Bronchial epithelial cell (primary cell): ENCODE results near the gene PARD6A. TPM values are rescaled to one million over a fixed set of nuclear protein-coding genes. Genes with fewer than 3 reads are reported as not detected.

Experiments used
- DNase-seq: peaks from one replicate; pipeline ENCODE4 v3.0.0-alpha.2; 2010; ENCODE audit warnings: low read depth
- FAIRE-seq: peaks from 2 replicates; lab custom pipeline; 2011; peaks lifted over from hg19 to GRCh38; lab: Jason Lieb, UNC
- H3K27me3 ChIP-seq: 2 replicates; pipeline ENCODE4 v1.5.1; 2011; ENCODE audit warnings: low read length; ENCODE audit not compliant: control insufficient read depth, insufficient read depth
- H3K36me3 ChIP-seq: 2 replicates; pipeline ENCODE4 v1.5.1; 2011; ENCODE audit warnings: low read length; ENCODE audit not compliant: control insufficient read depth, insufficient read depth
- H3K4me3 ChIP-seq: 2 replicates; pipeline ENCODE4 v1.5.1; 2011; ENCODE audit warnings: mild to moderate bottlenecking, low read depth, low read length, control low read depth
- CTCF ChIP-seq: IDR thresholded peaks from 2 replicates; pipeline ENCODE4 v1.5.1; 2011; ENCODE audit warnings: mild to moderate bottlenecking, moderate library complexity, low read length, control low read depth, inconsistent platforms; ENCODE audit not compliant: insufficient read depth, severe bottlenecking
- total RNA-seq: library from RNA; depleted of rRNA; stranded (reverse); fragments of >200 nt; gene quantifications from 2 replicates; pipeline ENCODE4 v1.2.1, GENCODE V29; 2014

PARD6A gene
- total RNA-seq, 1 donor from 2014 or later = 2.6 TPM

DNA sequence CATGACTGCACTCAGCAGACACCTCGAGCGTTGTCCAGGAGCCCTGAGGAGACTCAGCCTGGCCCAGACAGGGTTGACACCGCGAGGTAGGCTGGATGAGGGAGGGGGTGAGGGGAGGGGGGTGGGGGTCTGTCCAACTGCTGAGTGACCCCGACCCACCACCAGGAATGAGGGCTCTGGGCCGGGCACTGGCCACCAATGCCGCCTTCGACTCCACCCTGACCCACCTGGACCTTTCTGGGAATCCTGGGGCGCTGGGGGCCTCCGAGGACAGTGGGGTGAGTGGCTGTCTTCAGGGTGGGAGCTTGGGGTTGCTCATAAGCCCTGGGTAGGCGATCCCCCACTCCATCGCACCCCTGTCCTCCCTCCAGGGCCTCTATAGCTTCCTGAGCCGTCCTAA lies 13.1 kb upstream of the PARD6A start:
- H3K27me3 ChIP-seq = peaks cover 47% of the 10 kb centered on the region
- no peak for TF ChIP-seq CTCF
- H3K4me3 ChIP-seq = no peak overlapping the region
- no peaks in the 10 kb centered on the region for H3K36me3 ChIP-seq
- FAIRE-seq (no peak), DNase-seq (no peak)

DNA sequence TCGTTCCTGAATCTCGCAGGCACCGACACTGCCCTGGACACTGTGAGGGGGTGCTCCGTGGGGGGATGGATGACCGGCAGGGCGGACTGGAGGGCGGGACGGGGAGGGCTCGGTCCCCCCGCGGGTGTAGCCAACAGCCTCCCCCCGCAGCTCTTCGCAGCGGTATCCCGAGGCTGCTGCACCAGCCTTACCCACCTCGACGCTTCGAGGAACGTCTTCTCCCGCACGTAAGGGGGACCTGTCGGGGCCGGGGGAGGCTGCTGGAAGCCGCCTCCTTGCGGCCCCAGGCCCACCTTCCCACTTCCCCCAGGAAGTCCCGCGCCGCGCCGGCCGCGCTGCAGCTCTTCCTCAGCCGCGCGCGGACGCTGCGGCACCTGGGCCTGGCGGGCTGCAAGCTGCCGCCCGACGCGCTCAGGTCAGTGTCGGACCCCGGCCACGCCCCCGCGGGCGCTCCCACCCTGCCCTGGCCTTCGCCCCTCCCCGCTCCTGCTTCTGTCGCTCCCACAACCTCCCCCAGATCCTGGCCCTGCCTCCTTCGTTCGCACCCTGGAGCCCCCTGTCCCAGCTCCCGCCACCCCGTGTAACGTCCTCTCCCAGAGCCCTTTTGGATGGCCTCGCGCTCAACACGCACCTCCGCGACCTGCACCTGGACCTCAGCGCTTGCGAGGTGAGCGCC lies 12.5 kb upstream of the PARD6A start:
- Histone ChIP-seq H3K4me3 (no peak overlapping the region), H3K27me3 (peaks cover 49% of the 10 kb centered on the region), H3K36me3 (no peaks in the 10 kb centered on the region)
- FAIRE-seq (no peak), DNase-seq (no peak)
- no peak for TF ChIP-seq CTCF

GRCh38 chr16:67648764-67649407 lies 11.9 kb upstream of the PARD6A start:
- no peak overlapping the region for H3K4me3 ChIP-seq
- no peak for DNase-seq
- no peaks in the 10 kb centered on the region for H3K36me3 ChIP-seq
- no peak for TF ChIP-seq CTCF
- peaks cover 51% of the 10 kb centered on the region for H3K27me3 ChIP-seq
- FAIRE-seq = peak; percentile 50

DNA sequence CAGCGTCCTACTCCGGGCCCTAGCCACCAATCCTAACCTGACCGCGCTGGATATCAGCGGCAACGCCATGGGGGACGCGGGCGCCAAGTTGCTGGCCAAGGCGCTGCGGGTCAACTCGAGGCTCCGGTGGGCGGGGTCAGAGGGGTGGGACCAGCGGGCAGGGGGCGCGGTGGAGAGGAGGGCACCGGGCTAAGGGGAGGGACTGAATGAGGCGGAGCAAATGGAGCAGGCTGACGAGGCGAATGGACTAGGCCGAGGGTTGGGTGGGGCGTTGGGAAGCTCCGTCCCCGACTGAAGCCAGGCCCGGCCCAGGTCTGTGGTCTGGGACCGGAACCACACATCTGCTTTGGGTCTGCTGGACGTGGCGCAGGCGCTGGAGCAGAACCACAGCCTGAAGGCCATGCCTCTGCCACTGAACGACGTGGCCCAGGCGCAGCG lies 11.2 kb upstream of the PARD6A start:
- no peak for FAIRE-seq

DNA sequence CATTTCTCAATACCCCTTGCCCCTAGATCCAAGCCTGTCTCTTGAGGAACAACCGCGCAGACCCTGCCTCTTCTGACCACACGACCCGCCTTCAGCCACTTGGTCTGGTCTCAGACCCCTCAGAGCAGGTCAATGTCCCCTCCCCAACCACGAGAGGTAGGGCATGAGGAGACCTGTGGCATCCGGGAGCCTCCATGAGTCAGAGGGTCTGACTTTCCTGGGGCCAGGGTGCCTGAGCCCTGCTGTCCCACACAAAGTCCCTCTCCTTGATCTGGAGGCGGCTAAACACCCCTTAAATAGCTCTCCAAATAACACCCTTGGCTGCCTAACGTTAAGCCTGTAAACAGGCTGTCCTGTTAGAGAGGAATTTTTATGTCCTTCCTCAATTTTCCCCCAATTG lies 10.7 kb upstream of the PARD6A start:
- Histone ChIP-seq H3K4me3 (no peak overlapping the region), H3K27me3 (peaks cover 54% of the 10 kb centered on the region), H3K36me3 (no peaks in the 10 kb centered on the region)
- no peak for TF ChIP-seq CTCF
- DNase-seq (no peak), FAIRE-seq (no peak)

More for the DNA sequence above, 11.2 kb upstream of the PARD6A start:
- DNase-seq = no peak
- Histone ChIP-seq H3K36me3 (no peaks in the 10 kb centered on the region), H3K27me3 (peaks cover 51% of the 10 kb centered on the region), H3K4me3 (no peak overlapping the region)
- TF ChIP-seq CTCF = no peak
